MCF 10A (cell line): ENCODE results near the gene NIPA2. TPM values are rescaled to one million over a fixed set of nuclear protein-coding genes. Genes with fewer than 3 reads are reported as not detected.

Experiments
- BruUV-seq: library from RNA; stranded (reverse); fragments of 400-500 nt; replicated peaks from 2 replicates; lab custom pipeline; 2021; lab: Mats Ljungman, UMichigan
- CTCF ChIA-PET: fragments of 300-600 bp; sonication (Branson Sonifier 250); formaldehyde crosslinking; extraction: SDS; loops from one replicate; lab custom pipeline; 2021; ENCODE audit warnings: antibody characterized with exemption, inconsistent platforms; lab: Yijun Ruan, JAX
- POLR2A ChIA-PET: fragments of 300-600, 350-650 bp; sonication (Branson Sonifier 250); formaldehyde crosslinking; extraction: SDS; loops from one replicate; lab custom pipeline; 2020; ENCODE audit warnings: antibody characterized with exemption, inconsistent platforms; lab: Yijun Ruan, JAX
- DNase-seq: peaks from one replicate; pipeline ENCODE4 v3.0.0-alpha.2; 2018; ENCODE audit not compliant: unreplicated experiment
- H3K27ac Mint-ChIP-seq: one replicate; pipeline ENCODE4 v1.8.0; 2022; ENCODE audit warnings: mild to moderate bottlenecking, low read depth, mixed read lengths; ENCODE audit not compliant: unreplicated experiment
- H3K27me3 Mint-ChIP-seq: one replicate; pipeline ENCODE4 v1.8.0; 2022; ENCODE audit warnings: mixed read lengths; ENCODE audit not compliant: insufficient read depth, unreplicated experiment
- H3K36me3 Mint-ChIP-seq: one replicate; pipeline ENCODE4 v1.8.0; 2022; ENCODE audit warnings: mild to moderate bottlenecking, moderate library complexity, mixed read lengths; ENCODE audit not compliant: insufficient read depth, unreplicated experiment
- H3K4me1 Mint-ChIP-seq: one replicate; pipeline ENCODE4 v1.8.0; 2022; ENCODE audit warnings: mixed read lengths; ENCODE audit not compliant: insufficient read depth, unreplicated experiment
- H3K4me3 Mint-ChIP-seq: one replicate; pipeline ENCODE4 v1.8.0; 2022; ENCODE audit warnings: mild to moderate bottlenecking, moderate library complexity, mixed read lengths; ENCODE audit not compliant: unreplicated experiment
- H3K9me3 Mint-ChIP-seq: one replicate; pipeline ENCODE4 v1.8.0; 2022; ENCODE audit warnings: mixed read lengths; ENCODE audit not compliant: unreplicated experiment
- intact Hi-C: fragments of 100-400 bp; cut with micrococcal nuclease; formaldehyde crosslinking; loops from 2 replicates; pipeline ENCODE4 v1.14.1; 2022
- total RNA-seq: library from RNA; stranded (reverse); gene quantifications from 2 replicates; pipeline ENCODE4 v1.2.3, GENCODE V29; 2022
- TF ChIP-seq, protein P1 (sequence below): fragments of 200-600 bp; IDR thresholded peaks from one replicate; pipeline ENCODE4 v1.8.0; 2022; ENCODE audit warnings: antibody characterized with exemption, mild to moderate bottlenecking; ENCODE audit not compliant: unreplicated experiment

Gene NIPA2
- total RNA-seq, 1 experiment from 2014 or later: 51.9 TPM

DNA sequence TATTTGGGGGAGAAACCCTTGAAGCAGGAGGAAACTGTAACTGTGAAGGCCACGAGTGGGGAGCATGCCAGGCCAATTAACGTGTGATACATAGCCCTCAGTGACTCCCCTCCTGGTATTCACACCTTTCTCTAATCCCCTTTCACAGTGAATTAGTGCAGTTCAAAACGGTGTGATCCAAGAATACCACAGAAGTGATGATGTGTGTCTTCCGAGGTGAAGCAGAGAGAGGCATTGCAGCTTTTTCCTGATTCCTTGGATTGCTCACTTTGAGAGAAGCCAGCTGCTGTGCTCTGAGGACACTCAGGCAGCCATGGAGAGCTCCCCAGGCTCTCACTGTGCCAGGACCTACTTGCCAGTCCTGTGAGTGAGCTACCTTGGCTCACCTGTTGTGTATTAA is 17.3 kb downstream of the NIPA2 start:
- TF ChIP-seq, protein P1, sequence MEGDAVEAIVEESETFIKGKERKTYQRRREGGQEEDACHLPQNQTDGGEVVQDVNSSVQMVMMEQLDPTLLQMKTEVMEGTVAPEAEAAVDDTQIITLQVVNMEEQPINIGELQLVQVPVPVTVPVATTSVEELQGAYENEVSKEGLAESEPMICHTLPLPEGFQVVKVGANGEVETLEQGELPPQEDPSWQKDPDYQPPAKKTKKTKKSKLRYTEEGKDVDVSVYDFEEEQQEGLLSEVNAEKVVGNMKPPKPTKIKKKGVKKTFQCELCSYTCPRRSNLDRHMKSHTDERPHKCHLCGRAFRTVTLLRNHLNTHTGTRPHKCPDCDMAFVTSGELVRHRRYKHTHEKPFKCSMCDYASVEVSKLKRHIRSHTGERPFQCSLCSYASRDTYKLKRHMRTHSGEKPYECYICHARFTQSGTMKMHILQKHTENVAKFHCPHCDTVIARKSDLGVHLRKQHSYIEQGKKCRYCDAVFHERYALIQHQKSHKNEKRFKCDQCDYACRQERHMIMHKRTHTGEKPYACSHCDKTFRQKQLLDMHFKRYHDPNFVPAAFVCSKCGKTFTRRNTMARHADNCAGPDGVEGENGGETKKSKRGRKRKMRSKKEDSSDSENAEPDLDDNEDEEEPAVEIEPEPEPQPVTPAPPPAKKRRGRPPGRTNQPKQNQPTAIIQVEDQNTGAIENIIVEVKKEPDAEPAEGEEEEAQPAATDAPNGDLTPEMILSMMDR: no peak
- ChIA-PET CTCF (interaction anchor here (1.0 kb wide), 1 partner anchor 10 kb away, joined by 4 read pairs; no protein-coding TSS in a partner anchor), POLR2A (no interaction called here)
- DNase-seq: no peak
- no peaks in the 10 kb centered on the region for H3K9me3 Mint-ChIP-seq
- BruUV-seq: no TSS peak
- H3K4me3 Mint-ChIP-seq: no peak overlapping the region
- peaks cover 86% of the 10 kb centered on the region for H3K36me3 Mint-ChIP-seq
- intact Hi-C loops: no loop called here
- no peaks in the 10 kb centered on the region for H3K27me3 Mint-ChIP-seq
- no peaks in the 10 kb centered on the region for H3K4me1 Mint-ChIP-seq
- H3K27ac Mint-ChIP-seq: no peak overlapping the region

- Mint-ChIP-seq H3K36me3 (peaks cover 92% of the 10 kb centered on the region), H3K27ac (peak overlapping the region; percentile 53), H3K27me3 (no peaks in the 10 kb centered on the region), H3K9me3 (no peaks in the 10 kb centered on the region), H3K4me1 (no peaks in the 10 kb centered on the region), H3K4me3 (no peak overlapping the region)
- BruUV-seq: no TSS peak
- CTCF ChIA-PET: interaction anchor here (1.0 kb wide), 1 partner anchor 10 kb away, joined by 4 read pairs; no protein-coding TSS in a partner anchor
- intact Hi-C loops: no loop called here
- TF ChIP-seq, protein P1: no peak
- no peak for DNase-seq
- POLR2A ChIA-PET: interaction anchor here (0.8 to 1.1 kb wide), 3 partner anchors 12 to 17 kb away, joined by 3 to 5 read pairs (median 3); no protein-coding TSS in a partner anchor
These were observed 18.2 kb downstream of the NIPA2 start for GRCh38 chr15:22856659-22857058.

GRCh38 chr15:22861161-22861560 is 22.7 kb downstream of the NIPA2 start:
- no TSS peak for BruUV-seq
- H3K27me3 Mint-ChIP-seq: no peaks in the 10 kb centered on the region
- TF ChIP-seq, protein P1: no peak
- DNase-seq: no peak
- POLR2A ChIA-PET: interaction anchor here (0.9 kb wide), 1 partner anchor 23 kb away, joined by 3 read pairs; no protein-coding TSS in a partner anchor
- H3K27ac Mint-ChIP-seq: no peak overlapping the region
- CTCF ChIA-PET: no interaction called here
- peaks cover 85% of the 10 kb centered on the region for H3K36me3 Mint-ChIP-seq
- no peak overlapping the region for H3K4me3 Mint-ChIP-seq
- no peaks in the 10 kb centered on the region for H3K4me1 Mint-ChIP-seq
- intact Hi-C loops: no loop called here
- no peaks in the 10 kb centered on the region for H3K9me3 Mint-ChIP-seq

- no peaks in the 10 kb centered on the region for H3K27me3 Mint-ChIP-seq
- no peaks in the 10 kb centered on the region for H3K4me1 Mint-ChIP-seq
- H3K9me3 Mint-ChIP-seq: no peaks in the 10 kb centered on the region
- TF ChIP-seq, protein P1: no peak
- no TSS peak for BruUV-seq
- DNase-seq: no peak
- POLR2A ChIA-PET: no interaction called here
- H3K27ac Mint-ChIP-seq: peak overlapping the region; percentile 19
- peaks cover 86% of the 10 kb centered on the region for H3K36me3 Mint-ChIP-seq
- intact Hi-C loops: no loop called here
- no peak overlapping the region for H3K4me3 Mint-ChIP-seq
- CTCF ChIA-PET: no interaction called here
These were observed 24.9 kb downstream of the NIPA2 start for GRCh38 chr15:22863356-22863755.
